Testis (tissue), 3 donors: Measurements from ENCODE around the gene MIF4GD. TPM values are rescaled to one million over a fixed set of nuclear protein-coding genes. Genes with fewer than 3 reads are reported as not detected.

Experiments
- DNase-seq: peaks from one replicate; pipeline ENCODE4 v3.0.0-alpha.2; 2019
- H3K27ac ChIP-seq, 2 donors: fragments of 200-600 bp; sonication (generic); one replicate each; pipeline ENCODE4 v1.5.1; 2019
- H3K27me3 ChIP-seq: fragments of 200-600 bp; sonication (generic); one replicate; pipeline ENCODE4 v1.5.1; 2019
- H3K36me3 ChIP-seq: fragments of 200-600 bp; sonication (generic); one replicate; pipeline ENCODE4 v1.5.1; 2017; ENCODE audit warnings: low read depth; ENCODE audit errors: missing control alignments
- H3K4me1 ChIP-seq: fragments of 200-600 bp; sonication (generic); one replicate; pipeline ENCODE4 v1.5.1; 2019
- H3K4me3 ChIP-seq, 2 donors: fragments of 200-600 bp; sonication (generic); one replicate each; pipeline ENCODE4 v1.5.1; 2017 to 2019
- H3K9me3 ChIP-seq: fragments of 200-600 bp; sonication (generic); one replicate; pipeline ENCODE4 v1.5.1; 2017
- POLR2A ChIP-seq: fragments of 450-650 bp; IDR thresholded peaks from one replicate; pipeline ENCODE4 v1.6.1; 2017; ENCODE audit warnings: antibody characterized with exemption, mild to moderate bottlenecking, moderate library complexity
- WGBS, 2 donors: methylation state at CpG; one replicate each; pipeline ENCODE4 v1.1.5; 2018; 5-methylcytosine and 5-hydroxymethylcytosine counted together
- intact Hi-C: fragments of 100-400 bp; cut with DNase I; formaldehyde crosslinking; loops from one replicate; pipeline ENCODE4 v1.15.1; 2023; ENCODE audit warnings: low total_unique reads
- polyA plus RNA-seq: library from polyadenylated mRNA; stranded (reverse); fragments of 350-450 nt; fragmentation: Illumina TruSeq; extraction: RNeasy Lipid Tissue Mini Kit (QIAGEN cat#74804); gene quantifications from one replicate; pipeline ENCODE4 v1.2.3, GENCODE V29; 2014; ENCODE audit warnings: low read depth, low replicate concordance; ENCODE audit not compliant: insufficient read depth
- total RNA-seq, 2 donors: library from RNA; depleted of rRNA; stranded (reverse); fragments of >200 nt; gene quantifications; one replicate each; pipeline ENCODE4 v1.2.3, GENCODE V29; 2016
- TF ChIP-seq, protein P1 (sequence below), 3 experiments: fragments of 450-650 bp in 2 of 3; fragments of 200-600 bp in 1 of 3; sonication (generic) in 1 of 3; IDR thresholded peaks; one replicate each; pipeline ENCODE4 v1.5.1; 2016 to 2019; ENCODE audit warnings: antibody characterized with exemption in 3 of 3, mild to moderate bottlenecking in 2 of 3, moderate library complexity in 1 of 3

The MIF4GD gene
- total and polyA plus RNA-seq, 3 donors from 2014 or later, result 34.5 to 37.1 (median 35.3) TPM

DNA sequence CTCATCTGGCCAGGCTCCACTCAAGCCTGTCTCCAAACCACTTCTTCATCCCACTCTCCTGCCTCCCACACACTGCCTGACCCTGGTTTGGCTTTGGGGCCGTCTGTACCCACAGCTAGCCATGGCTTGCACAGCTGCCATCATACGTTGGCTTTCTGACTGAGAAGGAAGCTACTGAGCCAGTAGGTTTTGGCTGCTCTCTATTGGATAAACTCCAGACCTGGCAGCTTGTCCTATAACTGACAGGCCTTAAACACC, 3.9 kb downstream of the MIF4GD start:
- no peak for TF ChIP-seq POLR2A
- TF ChIP-seq, protein P1, sequence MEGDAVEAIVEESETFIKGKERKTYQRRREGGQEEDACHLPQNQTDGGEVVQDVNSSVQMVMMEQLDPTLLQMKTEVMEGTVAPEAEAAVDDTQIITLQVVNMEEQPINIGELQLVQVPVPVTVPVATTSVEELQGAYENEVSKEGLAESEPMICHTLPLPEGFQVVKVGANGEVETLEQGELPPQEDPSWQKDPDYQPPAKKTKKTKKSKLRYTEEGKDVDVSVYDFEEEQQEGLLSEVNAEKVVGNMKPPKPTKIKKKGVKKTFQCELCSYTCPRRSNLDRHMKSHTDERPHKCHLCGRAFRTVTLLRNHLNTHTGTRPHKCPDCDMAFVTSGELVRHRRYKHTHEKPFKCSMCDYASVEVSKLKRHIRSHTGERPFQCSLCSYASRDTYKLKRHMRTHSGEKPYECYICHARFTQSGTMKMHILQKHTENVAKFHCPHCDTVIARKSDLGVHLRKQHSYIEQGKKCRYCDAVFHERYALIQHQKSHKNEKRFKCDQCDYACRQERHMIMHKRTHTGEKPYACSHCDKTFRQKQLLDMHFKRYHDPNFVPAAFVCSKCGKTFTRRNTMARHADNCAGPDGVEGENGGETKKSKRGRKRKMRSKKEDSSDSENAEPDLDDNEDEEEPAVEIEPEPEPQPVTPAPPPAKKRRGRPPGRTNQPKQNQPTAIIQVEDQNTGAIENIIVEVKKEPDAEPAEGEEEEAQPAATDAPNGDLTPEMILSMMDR (IDR thresholded peaks at IDR 0.05), result no peak
- no peak overlapping the region for H3K4me3 ChIP-seq
- intact Hi-C loops, result no loop called here
- peaks cover 13% of the 10 kb centered on the region for H3K4me1 ChIP-seq
- 55 to 56% methylated on average over 2 of the region's 2 CpGs for WGBS, 2 donors
- no peak for DNase-seq
- no peaks in the 10 kb centered on the region for H3K36me3 ChIP-seq
- no peak overlapping the region for H3K27ac ChIP-seq
- H3K27me3 ChIP-seq, result no peaks in the 10 kb centered on the region
- no peaks in the 10 kb centered on the region for H3K9me3 ChIP-seq

DNA sequence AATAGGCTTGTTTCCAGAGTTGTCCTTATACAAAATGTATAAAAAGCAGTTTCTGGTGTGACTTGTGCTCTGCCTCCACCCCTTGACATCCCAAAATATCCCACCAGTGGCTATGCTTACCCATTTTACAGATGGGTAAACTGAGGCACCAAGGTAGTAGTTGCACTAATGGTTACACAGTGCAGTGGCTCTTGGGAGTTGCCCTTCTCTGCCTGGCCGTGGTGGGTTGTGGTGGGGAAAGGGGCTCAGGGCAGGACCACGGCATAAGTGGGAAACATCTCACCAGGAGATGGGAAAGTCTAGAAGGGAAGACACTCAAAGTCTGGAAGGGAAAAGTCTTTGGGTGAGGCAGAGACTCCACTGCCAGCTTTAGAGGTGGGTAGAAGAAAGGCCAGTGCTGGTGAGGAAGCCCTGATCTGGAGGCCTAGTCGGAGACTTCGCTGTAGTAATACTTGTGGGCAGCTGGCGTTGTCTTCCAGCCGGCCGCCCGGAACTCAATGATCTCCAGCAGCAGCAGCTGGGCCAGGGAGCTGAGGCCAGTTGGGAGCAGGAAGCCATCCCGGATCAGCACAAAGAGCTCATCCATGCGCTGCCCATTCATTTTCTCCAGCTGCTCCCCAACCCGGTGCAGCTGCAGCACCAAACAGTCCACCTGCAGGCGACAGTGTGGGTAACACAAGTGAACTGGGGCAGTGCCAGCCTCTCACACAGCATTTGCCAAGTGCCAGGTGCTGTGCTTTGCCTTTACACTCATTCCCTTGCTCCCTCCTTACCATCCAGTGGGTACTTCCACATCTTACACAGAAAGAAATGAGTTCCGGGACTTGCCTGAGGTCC, 4.5 kb downstream of the MIF4GD start:
- 66 to 77% methylated on average over 13 of the region's 13 CpGs for WGBS, 2 donors
- intact Hi-C loops, result no loop called here
- H3K4me1 ChIP-seq, result peaks cover 10% of the 10 kb centered on the region
- H3K36me3 ChIP-seq, result no peaks in the 10 kb centered on the region
- no peak overlapping the region for H3K27ac ChIP-seq
- H3K4me3 ChIP-seq, result no peak overlapping the region
- no peak for DNase-seq
- no peaks in the 10 kb centered on the region for H3K27me3 ChIP-seq
- H3K9me3 ChIP-seq, result no peaks in the 10 kb centered on the region
- TF ChIP-seq, protein P1 (IDR thresholded peaks at IDR 0.05), result no peak
- TF ChIP-seq POLR2A, result no peak

DNA sequence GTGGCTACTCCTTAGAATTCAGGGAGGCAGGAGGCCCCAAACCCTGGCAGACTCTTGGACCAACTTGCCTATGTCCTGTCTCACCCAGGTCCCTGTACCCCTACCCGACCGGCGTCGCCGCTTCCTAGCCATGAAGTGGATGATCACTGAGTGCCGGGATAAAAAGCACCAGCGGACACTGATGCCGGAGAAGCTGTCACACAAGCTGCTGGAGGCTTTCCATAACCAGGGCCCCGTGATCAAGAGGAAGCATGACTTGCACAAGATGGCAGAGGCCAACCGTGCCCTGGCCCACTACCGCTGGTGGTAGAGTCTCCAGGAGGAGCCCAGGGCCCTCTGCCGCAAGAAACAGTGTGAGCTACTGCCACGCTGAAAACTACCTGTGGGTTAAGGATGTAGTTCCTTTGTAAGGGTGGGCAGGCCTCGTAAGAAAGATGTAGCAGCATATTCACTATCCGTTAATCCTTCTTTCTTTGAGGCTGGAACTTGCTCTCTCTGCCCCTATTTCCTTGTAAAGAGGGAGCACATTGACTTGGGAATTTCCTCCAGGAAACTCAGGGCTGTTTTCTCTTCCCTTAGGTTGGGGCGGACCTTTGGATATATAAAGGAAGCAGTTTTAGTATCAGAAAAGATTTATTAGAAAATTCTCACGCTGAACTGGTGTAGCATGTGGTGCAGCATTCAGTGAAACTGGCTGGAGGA, 5.3 kb downstream of the MIF4GD start:
- Histone ChIP-seq H3K4me3 (no peak overlapping the region), H3K27me3 (no peaks in the 10 kb centered on the region), H3K9me3 (no peaks in the 10 kb centered on the region), H3K36me3 (no peaks in the 10 kb centered on the region), H3K27ac (no peak overlapping the region), H3K4me1 (peaks cover 10% of the 10 kb centered on the region)
- intact Hi-C loops, result no loop called here
- no peak for DNase-seq
- TF ChIP-seq, protein P1 (IDR thresholded peaks at IDR 0.05), result no peak
- TF ChIP-seq POLR2A, result no peak
- WGBS, 2 donors, result 88 to 93% methylated on average over 17 of the region's 17 CpGs

DNA sequence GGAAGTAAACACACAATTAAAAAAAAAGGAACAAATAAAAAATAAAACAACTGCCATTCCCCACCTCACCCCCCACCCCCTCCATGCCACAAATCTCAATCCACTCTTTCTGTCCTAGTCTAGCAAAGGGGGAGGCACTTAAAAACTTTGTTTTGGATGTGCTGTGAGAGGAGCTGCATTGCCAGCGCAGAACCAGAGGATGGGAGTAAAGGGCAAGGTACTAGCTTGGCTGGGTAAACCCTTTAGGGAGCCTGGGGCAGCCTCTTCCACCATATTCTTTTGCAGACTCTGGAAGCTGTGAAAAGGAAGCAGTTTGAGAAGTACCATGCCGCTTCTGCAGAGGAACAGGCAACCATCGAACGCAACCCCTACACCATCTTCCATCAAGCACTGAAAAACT, 8.0 kb downstream of the MIF4GD start:
- H3K4me3 ChIP-seq, result no peak overlapping the region
- intact Hi-C loops, result no loop called here
- WGBS, 2 donors, result 88 to 95% methylated on average over 4 of the region's 4 CpGs
- H3K9me3 ChIP-seq, result no peaks in the 10 kb centered on the region
- DNase-seq, result no peak
- TF ChIP-seq POLR2A, result no peak
- TF ChIP-seq, protein P1 (IDR thresholded peaks at IDR 0.05), result no peak
- H3K4me1 ChIP-seq, result peaks cover 15% of the 10 kb centered on the region
- H3K27me3 ChIP-seq, result no peaks in the 10 kb centered on the region
- H3K36me3 ChIP-seq, result no peaks in the 10 kb centered on the region
- H3K27ac ChIP-seq, result no peak overlapping the region
